Mucosa of stomach (tissue), 1 donor: ENCODE results near the gene GABRG3.

Experiments
- H3K27me3 ChIP-seq: one replicate; pipeline ENCODE4 v1.7.0; 2013; ENCODE audit warnings: mild to moderate bottlenecking, low read length; ENCODE audit not compliant: control insufficient read depth, insufficient read depth
- H3K36me3 ChIP-seq: one replicate; pipeline ENCODE4 v1.7.0; 2013; ENCODE audit warnings: low read length; ENCODE audit not compliant: control insufficient read depth, insufficient read depth
- H3K4me1 ChIP-seq: one replicate; pipeline ENCODE4 v1.7.0; 2013; ENCODE audit warnings: mild to moderate bottlenecking, low read length; ENCODE audit not compliant: control insufficient read depth, insufficient read depth
- H3K4me3 ChIP-seq: one replicate; pipeline ENCODE4 v1.7.0; 2013; ENCODE audit warnings: low read length
- H3K9ac ChIP-seq: one replicate; pipeline ENCODE4 v1.7.0; 2013; ENCODE audit warnings: mild to moderate bottlenecking, low read length, moderate library complexity
- H3K9me3 ChIP-seq: one replicate; pipeline ENCODE4 v1.7.0; 2013; ENCODE audit warnings: mild to moderate bottlenecking, low read length, moderate library complexity; ENCODE audit not compliant: control insufficient read depth
- donor health status: Pancreatic carcinoma.

GABRG3 gene

DNA sequence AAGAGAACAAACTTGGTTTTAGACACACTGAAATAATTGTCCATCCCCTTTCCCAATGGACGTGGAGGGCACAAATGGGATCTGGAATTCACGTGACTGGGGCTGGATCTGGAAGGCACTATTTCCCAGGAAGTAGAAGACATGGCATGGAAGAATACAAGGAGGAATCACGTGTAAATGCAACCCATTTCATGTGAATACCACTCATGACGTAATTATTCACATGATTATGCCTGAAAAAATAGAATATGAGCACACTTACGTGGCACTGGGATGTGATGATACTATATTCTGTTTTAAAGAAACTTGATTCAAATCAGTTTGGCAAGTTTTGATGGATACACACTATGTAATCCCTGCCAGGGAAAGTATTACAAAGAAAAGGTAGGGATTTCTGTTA lies 477.3 kb downstream of the GABRG3 start:
- no peaks in the 10 kb centered on the region for H3K36me3 ChIP-seq
- no peaks in the 10 kb centered on the region for H3K27me3 ChIP-seq
- H3K4me3 ChIP-seq = no peak overlapping the region
- no peaks in the 10 kb centered on the region for H3K4me1 ChIP-seq
- no peaks in the 10 kb centered on the region for H3K9me3 ChIP-seq
- H3K9ac ChIP-seq = no peak overlapping the region

DNA sequence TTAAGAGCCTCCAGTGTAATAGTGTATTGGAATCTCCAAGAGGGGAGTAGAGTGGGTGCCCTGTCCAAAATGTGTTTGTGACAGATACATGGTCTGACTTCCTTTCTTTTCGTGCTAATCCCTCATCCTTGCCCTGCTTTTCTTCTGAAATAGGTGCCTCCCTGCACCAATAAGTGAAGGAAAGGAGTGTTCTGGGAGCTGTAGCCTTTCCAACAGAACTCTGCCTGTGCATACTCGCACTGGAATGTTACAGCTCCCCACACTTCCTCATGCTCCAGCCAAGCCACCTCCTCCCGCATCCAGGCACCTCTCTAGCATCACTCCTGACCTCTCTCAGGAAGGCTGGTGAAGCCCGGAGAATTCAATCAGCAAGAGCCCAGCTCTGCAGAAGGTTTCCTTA lies 478.0 kb downstream of the GABRG3 start:
- no peaks in the 10 kb centered on the region for H3K4me1 ChIP-seq
- no peaks in the 10 kb centered on the region for H3K36me3 ChIP-seq
- H3K4me3 ChIP-seq = no peak overlapping the region
- no peaks in the 10 kb centered on the region for H3K9me3 ChIP-seq
- H3K27me3 ChIP-seq = no peaks in the 10 kb centered on the region
- no peak overlapping the region for H3K9ac ChIP-seq

DNA sequence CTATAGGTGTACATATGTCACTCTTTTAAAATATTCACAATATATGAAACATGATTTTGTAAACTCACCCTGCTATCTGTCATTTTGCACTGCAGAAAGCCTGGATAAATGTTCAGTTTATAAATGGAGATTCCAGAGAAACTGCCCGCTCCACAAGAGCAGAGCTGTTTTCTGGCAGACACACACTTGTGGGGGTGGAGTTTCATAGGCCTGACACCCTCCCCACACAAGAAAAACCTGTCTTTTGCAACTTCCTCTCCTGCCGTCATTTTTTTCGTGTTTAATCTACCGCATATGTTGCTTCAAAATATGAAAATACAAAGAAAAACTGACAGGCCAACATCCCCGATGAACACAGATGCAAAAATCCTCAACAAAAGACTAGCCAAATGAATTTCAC lies 479.0 kb downstream of the GABRG3 start:
- Histone ChIP-seq H3K4me1 (no peaks in the 10 kb centered on the region), H3K27me3 (no peaks in the 10 kb centered on the region), H3K36me3 (no peaks in the 10 kb centered on the region), H3K9me3 (no peaks in the 10 kb centered on the region), H3K4me3 (no peak overlapping the region), H3K9ac (no peak overlapping the region)

DNA sequence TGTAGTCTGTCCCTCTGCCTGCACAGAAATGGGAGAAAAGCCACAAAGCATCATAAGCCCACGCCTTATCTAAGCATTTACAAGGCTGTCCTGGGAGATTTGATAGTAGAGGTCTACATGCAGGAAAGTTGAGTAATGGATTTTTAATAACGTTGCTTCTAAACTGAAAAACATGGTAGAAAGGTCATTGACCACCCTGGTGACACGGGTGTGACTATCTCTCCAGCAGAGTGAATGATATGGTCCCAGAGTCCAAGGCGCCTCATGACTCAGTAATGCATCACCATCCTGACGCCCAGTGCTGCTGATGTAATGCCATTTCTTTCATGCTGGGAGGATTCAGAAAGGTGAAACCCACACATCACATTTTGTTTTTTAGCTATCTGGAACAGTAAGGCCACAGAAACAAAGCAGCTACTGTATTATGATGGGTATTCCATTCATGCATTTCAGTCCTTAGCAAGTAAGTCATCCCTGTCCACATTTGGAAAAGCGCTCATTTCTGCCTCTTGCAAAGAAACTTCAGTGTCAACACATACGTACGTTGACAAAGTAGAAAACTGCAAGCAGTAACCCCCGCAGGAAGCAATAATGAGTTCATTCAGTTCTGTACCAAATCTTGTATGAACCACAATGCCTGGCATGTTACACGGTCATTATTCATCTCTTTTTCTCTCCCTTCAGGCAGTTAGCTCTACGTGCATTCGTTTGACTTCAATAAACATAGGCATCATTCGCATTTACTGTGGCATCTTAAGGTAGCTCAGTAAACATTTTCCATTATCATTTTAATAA lies 483.5 kb downstream of the GABRG3 start:
- no peaks in the 10 kb centered on the region for H3K36me3 ChIP-seq
- H3K9ac ChIP-seq = no peak overlapping the region
- no peaks in the 10 kb centered on the region for H3K4me1 ChIP-seq
- H3K27me3 ChIP-seq = no peaks in the 10 kb centered on the region
- peaks cover 5% of the 10 kb centered on the region for H3K9me3 ChIP-seq
- no peak overlapping the region for H3K4me3 ChIP-seq

DNA sequence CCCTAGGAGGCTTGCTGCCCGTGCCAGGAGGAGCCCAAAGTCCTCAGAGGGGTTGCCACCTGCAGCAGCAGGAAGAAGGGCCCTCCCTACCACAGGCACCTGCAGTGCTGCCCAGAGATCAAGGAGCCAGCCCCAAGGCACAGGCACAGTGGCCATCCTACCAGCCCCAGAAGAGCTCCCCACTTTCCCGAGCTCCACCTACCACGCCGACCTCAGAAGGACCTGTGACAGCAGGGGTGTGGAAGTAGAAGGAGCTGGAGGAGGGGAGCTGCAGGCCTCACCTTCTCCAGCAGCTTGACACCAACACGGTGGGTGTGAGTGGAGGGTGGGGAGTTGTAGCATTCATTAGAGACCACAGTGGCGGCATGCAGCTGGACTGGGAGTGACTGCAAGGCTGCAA lies 485.8 kb downstream of the GABRG3 start:
- Histone ChIP-seq H3K36me3 (no peaks in the 10 kb centered on the region), H3K4me3 (no peak overlapping the region), H3K4me1 (no peaks in the 10 kb centered on the region), H3K27me3 (no peaks in the 10 kb centered on the region), H3K9ac (no peak overlapping the region), H3K9me3 (peaks cover 5% of the 10 kb centered on the region)

DNA sequence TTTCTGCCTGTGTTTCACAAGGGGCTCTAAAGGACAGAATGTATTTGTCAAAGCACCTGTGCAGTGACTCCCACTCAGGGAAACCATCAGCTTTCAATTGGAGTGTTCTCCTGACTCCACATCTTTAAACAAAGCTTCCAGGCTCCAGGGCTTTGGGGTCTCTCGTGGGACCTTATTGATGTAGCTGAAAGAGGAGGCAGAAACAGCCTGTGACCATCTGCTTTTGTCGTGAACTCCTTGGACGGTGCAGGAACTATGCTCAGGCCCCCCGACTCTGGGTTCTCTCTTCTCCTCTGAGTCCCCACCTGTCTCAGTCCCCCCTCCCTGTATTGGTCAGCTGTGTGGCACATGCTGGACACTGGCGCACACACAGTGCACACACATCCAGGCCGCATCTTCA lies 486.8 kb downstream of the GABRG3 start:
- H3K4me3 ChIP-seq = no peak overlapping the region
- H3K4me1 ChIP-seq = no peaks in the 10 kb centered on the region
- no peaks in the 10 kb centered on the region for H3K36me3 ChIP-seq
- H3K27me3 ChIP-seq = no peaks in the 10 kb centered on the region
- H3K9me3 ChIP-seq = peaks cover 5% of the 10 kb centered on the region
- no peak overlapping the region for H3K9ac ChIP-seq

DNA sequence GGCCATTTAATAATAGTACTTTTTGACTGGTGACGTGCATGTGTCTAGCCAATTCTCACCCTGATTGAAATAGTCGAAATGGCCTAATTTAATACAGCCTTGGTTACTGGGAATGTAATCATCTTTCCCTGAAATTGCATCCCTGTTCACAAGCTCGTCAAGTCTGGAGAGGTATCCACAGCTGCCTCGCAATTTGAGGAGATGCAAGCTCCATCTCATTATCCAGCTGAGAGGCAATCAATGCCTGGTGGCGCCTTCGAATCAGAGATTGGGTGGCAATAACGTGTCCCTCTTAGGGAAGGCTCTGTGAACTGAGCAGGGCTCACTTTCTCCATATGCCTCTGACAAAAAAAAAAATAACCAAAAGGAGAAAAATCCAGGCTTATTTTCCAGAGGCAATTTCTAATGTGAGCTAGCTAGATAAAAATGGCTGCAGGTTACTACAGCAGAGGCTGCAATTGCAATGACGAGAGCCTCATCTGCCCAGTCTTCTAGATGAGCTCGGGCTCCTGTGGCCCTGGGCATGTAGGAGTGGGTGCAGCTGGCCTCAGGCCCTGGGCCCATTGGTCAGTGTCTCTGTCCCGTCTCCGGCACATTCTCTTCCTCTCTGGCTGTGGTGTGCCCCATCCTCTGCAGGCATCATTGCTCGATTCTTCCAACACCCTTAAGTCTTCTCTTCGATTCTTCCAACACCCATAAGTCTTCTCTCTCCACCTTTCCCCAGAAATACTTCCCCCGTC lies 487.5 kb downstream of the GABRG3 start:
- Histone ChIP-seq H3K4me3 (no peak overlapping the region), H3K9me3 (peaks cover 5% of the 10 kb centered on the region), H3K9ac (no peak overlapping the region), H3K27me3 (no peaks in the 10 kb centered on the region), H3K4me1 (no peaks in the 10 kb centered on the region), H3K36me3 (no peaks in the 10 kb centered on the region)

DNA sequence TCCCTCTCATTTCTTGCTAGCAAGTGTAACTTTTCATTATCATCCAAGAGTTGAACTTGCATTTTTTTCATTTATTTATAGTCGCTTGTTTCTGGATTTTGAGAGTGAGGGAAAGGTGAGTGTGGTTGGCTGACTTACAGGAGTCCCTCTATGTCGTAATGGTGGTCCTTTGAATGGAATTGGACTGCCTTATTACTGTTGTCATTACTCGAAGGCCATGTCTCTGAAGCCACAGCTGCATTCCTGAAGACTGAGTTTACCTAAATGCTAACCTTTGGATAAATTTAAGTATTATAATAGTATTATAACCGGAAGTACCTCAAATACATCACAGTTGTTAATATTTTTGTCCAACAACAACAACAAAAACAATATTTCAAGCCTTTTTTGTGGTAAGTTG lies 488.9 kb downstream of the GABRG3 start:
- no peaks in the 10 kb centered on the region for H3K36me3 ChIP-seq

GRCh38 chr15:27461181-27461580 lies 490.2 kb downstream of the GABRG3 start:
- H3K4me1 ChIP-seq = no peaks in the 10 kb centered on the region
- no peak overlapping the region for H3K9ac ChIP-seq
- H3K9me3 ChIP-seq = no peaks in the 10 kb centered on the region
- no peaks in the 10 kb centered on the region for H3K27me3 ChIP-seq
- H3K36me3 ChIP-seq = no peaks in the 10 kb centered on the region
- H3K4me3 ChIP-seq = no peak overlapping the region

More for the DNA sequence above, 488.9 kb downstream of the GABRG3 start:
- no peaks in the 10 kb centered on the region for H3K27me3 ChIP-seq
- H3K9me3 ChIP-seq = peaks cover 5% of the 10 kb centered on the region
- no peaks in the 10 kb centered on the region for H3K4me1 ChIP-seq
- no peak overlapping the region for H3K9ac ChIP-seq
- no peak overlapping the region for H3K4me3 ChIP-seq

DNA sequence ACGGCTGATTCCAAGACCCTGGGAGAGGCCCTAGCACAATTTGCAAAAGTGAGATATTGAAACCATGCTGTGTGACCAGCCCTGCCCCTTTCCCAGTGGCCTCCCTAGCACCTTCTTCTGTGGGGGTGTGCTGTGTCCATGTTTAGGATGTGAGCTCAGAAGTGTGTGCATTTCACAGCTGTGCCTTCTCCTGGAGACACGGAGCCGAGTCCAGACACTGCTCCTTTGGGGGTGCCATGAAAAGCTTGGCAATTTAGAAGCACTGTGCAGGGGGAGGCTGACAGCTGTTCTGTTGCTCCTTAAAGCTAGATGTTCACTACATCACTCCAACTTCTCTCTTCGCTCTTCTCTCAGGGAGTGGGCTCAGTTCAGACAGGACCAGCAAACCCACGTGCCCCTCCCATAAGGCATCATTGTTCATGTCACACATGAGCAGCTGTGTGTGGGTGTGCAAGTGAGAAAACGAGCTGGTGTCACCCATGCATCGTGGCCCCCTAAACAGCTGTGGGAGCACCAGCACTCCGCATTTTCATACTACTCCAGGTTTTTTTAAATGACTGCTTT lies 492.6 kb downstream of the GABRG3 start:
- H3K27me3 ChIP-seq = no peaks in the 10 kb centered on the region
- H3K9ac ChIP-seq = no peak overlapping the region
- H3K4me1 ChIP-seq = no peaks in the 10 kb centered on the region
- no peak overlapping the region for H3K4me3 ChIP-seq
- H3K9me3 ChIP-seq = no peaks in the 10 kb centered on the region
- no peaks in the 10 kb centered on the region for H3K36me3 ChIP-seq

GRCh38 chr15:27464941-27465612 lies 494.1 kb downstream of the GABRG3 start:
- Histone ChIP-seq H3K4me1 (no peaks in the 10 kb centered on the region), H3K27me3 (no peaks in the 10 kb centered on the region), H3K4me3 (no peak overlapping the region), H3K9me3 (no peaks in the 10 kb centered on the region), H3K9ac (no peak overlapping the region), H3K36me3 (no peaks in the 10 kb centered on the region)

DNA sequence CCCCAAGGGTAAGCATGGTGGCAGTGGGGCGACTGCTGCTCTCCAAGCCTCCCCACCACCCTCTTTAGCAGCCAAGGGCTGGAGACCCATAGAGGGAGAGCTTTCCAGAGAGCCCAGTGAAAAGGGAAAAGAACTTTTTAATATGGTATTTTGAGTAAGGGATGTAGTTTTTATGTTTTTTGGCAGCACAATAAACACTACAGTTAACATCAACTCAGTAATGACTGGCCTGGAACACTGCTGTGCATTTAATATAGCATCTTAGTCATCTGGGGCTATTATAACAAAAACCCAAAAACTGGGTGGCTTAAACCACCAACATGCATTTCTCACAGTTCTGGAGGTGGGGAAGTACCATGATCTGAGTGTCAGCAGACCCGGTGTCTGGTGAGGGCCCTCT lies 495.8 kb downstream of the GABRG3 start:
- no peaks in the 10 kb centered on the region for H3K27me3 ChIP-seq
- H3K4me1 ChIP-seq = no peaks in the 10 kb centered on the region
- no peak overlapping the region for H3K9ac ChIP-seq
- H3K9me3 ChIP-seq = no peaks in the 10 kb centered on the region
- no peak overlapping the region for H3K4me3 ChIP-seq
- H3K36me3 ChIP-seq = no peaks in the 10 kb centered on the region
